Measurements from ENCODE around the gene OCSTAMP.

The OCSTAMP gene, protein sequence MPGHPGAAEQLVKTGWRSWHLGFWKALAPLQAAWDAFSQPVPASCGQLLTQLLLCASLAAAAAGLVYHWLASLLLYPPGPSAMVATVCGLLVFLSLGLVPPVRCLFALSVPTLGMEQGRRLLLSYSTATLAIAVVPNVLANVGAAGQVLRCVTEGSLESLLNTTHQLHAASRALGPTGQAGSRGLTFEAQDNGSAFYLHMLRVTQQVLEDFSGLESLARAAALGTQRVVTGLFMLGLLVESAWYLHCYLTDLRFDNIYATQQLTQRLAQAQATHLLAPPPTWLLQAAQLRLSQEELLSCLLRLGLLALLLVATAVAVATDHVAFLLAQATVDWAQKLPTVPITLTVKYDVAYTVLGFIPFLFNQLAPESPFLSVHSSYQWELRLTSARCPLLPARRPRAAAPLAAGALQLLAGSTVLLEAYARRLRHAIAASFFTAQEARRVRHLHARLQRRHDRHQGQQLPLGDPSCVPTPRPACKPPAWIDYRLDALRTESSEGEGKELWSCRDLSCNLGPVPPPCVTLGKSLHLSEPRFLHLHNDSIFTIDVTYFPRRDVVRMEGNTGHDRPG

DNA sequence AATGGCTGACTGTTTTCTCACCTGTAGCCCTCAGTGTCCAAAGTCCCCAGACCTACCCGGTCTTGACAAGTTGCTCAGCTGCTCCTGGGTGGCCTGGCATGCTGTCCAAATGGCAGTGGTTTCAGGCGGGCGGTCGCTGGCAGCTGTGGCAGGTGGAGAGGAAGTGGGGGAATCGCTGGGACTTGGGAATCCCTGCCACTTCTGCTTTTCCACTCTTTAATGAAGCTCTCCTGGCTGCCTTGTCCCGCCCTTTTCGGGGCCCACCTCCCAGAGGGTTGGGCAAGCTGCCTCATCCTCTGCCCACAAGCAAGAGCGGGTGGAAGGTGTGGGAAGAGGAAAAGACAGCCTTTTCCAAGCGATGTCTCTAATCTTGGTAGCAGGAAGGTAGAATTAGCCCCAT lies at the start of gene OCSTAMP:
TSS of gene OCSTAMP (minus strand) at position 194 of the 400 bp plus-strand sequence. CDS start at position 100, 94 bp downstream.
- no peak for DNase-seq (ENCODE audit: low read depth)

- no peak for DNase-seq (ENCODE audit: low read depth)
Observed at GRCh38 chr20:46599227-46599987, 49.0 kb upstream of the OCSTAMP start.

GRCh38 chr20:46595933-46596332 lies 45.5 kb upstream of the OCSTAMP start:
- DNase-seq (ENCODE audit: low read depth) = no peak

GRCh38 chr20:46594725-46595124 lies 44.3 kb upstream of the OCSTAMP start:
- no peak for DNase-seq (ENCODE audit: low read depth)

DNA sequence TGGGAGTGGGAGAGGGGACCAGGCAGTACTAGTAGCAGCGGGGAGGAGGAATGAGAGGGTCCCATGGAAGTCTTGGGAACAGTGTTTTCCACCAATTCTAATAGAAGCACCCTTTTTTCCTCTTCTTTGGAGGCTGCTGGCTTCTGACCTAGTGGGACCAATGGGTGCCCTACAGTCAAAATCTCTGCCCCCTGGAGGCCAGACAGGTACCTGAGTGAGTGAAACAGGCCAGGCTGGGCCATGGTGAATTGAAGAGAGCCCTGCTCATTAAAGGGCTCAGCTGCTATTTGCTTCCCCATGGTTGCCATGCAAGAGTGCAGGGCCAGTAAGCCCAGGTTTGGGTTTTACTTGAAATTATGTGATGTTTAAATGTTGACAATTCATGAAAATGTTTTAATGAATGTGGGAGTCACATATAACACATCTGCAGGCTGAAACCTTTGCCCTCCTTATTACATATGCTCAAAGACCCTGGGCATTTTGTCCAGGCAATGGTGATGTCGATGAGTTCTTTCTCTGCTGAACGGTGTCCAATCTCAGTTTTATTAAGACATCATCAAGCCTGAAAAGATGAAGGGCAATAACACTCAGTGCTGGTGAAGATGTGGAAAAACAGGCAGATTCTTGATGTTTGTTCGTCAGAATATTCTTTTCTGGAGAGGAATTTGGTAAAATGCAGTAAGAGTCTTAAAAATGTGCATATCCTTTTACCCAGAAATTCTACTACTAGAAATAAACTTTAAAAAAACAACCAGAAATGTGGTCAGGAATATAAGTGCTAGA lies 42.3 kb upstream of the OCSTAMP start:
- peak; percentile 26 for DNase-seq (ENCODE audit: low read depth)

DNA sequence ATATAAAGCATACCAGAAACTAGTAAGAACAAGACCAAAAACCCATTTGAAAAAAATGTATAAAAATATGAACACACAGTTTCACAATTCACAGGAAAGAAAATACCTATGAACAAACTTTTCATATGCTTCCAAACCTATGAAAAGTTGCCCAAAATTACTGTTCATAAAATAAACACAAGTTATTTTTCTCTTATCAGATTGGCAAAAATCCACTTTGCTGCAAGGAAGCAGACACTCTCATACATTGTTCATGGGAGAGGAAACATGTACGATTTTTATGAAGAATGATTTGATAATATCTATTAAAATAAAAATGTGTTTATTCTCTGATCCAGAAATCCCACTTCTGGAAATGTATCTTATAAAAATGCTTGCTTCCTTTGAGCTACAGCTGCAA lies 40.0 kb upstream of the OCSTAMP start:
- DNase-seq (ENCODE audit: low read depth) = no peak

GRCh38 chr20:46588532-46589511 lies 38.4 kb upstream of the OCSTAMP start:
- no peak for DNase-seq (ENCODE audit: low read depth)

DNA sequence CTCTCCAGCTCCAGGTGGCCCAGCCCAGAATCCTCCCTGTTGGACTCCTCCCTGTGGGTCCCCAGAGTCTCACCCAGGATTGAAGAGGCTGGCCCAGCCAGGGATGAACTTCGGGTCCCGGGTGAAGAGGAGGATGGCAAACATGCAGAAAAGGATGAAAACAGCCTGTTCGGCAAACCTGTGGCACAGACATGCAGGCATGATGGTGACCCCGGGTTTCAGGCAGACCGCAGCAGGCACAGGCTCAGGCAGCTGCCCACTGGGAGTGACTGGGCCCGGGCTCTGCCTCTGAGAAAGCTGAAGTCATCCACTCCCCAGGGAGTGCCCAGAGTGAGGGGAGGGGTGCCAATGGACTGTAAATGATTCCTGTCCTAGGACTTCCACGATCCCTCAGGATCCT lies 37.5 kb upstream of the OCSTAMP start:
- DNase-seq (ENCODE audit: low read depth) = no peak

- DNase-seq (ENCODE audit: low read depth) = no peak
Observed at GRCh38 chr20:46586724-46587123, 36.3 kb upstream of the OCSTAMP start.

DNA sequence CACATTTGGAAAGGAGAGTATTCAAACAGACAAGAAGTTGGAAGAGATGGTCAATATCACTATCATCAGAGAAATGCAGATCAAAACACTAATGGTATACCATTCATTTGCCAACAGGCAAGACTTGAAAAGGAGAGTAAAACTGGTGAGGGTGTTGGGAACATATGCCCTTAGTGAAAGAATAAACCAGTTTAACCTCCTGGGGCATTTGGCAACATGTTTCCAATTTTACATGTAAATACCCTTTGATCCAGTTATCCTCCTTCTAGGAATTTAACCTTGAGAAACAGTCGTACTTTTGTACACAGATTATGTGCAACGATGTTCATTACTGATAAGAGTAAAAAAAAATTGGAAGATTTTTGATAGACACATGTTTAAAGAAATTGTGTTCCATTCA lies 34.1 kb upstream of the OCSTAMP start:
- DNase-seq (ENCODE audit: low read depth) = no peak

DNA sequence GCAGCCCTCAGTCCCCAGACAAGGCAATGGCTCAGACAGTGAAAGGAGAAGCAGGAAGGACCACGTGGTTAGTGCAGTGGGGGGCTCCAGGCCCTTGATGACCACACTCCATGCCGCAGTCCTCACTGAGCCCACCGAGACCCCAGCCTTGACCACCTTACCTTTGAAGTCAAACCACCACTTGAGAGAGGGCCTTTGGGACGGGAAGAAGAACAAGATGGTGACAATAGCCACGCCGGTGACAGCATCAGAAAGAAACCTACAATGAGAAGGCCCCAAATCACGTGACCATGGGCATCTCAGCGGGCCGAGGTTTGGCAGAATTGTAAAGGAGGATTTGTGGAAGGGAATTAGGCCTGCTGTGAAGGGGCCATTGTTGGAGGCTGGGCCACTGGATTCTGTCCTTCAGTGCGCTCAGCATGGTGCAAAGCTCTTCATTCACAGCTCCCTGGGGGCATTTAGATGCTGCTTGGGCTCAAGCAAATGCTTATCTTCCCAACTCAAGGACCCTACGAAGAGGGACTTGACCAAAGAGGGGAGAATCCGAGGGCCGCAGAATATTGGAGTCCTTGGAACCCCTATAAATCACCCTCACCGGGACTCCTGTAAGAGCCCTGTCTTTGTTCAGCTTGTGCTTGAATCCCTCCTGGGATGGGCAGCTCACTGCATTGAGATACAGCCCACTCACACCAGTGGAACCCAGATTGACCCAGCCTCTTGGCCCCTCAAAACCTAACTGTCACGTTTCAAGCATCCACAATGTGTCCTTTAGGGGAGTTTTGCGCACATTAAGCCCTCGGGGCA lies 33.2 kb upstream of the OCSTAMP start:
- no peak for DNase-seq (ENCODE audit: low read depth)

GRCh38 chr20:46582648-46583047 lies 32.2 kb upstream of the OCSTAMP start:
- DNase-seq (ENCODE audit: low read depth) = no peak

GRCh38 chr20:46581391-46581790 lies 30.9 kb upstream of the OCSTAMP start:
- DNase-seq (ENCODE audit: low read depth) = no peak

DNA sequence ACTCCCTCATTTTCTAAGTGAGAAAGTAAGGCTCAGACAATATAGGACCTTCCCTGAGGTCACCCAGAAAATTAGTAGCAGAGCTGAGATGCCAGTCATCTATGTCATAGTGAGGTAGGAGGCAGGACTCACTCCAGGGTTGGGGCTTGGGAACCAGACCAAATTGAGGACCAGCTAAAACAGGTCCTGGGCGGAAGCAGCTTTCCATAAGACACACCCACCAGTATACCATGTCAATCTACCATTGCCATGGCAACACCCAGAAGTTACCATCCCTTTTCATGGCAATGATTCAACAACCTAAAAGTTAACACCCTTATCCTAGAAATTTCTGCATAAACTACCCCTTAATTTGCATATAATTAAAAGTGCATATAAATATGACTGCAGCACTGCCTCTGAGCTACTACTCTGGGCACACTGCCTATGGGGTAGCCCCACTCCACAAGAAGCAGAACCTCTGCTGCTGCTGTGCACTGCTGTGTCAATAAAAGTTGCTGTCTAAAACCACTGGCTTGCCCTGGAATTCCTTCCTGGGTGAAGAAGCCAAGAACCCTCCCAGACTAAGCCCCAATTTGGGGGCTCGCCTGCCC lies 30.3 kb upstream of the OCSTAMP start:
- DNase-seq (ENCODE audit: low read depth) = no peak

GRCh38 chr20:46578745-46579144 lies 28.3 kb upstream of the OCSTAMP start:
- no peak for DNase-seq (ENCODE audit: low read depth)

GRCh38 chr20:46576774-46577395 lies 26.4 kb upstream of the OCSTAMP start:
- no peak for DNase-seq (ENCODE audit: low read depth)

DNA sequence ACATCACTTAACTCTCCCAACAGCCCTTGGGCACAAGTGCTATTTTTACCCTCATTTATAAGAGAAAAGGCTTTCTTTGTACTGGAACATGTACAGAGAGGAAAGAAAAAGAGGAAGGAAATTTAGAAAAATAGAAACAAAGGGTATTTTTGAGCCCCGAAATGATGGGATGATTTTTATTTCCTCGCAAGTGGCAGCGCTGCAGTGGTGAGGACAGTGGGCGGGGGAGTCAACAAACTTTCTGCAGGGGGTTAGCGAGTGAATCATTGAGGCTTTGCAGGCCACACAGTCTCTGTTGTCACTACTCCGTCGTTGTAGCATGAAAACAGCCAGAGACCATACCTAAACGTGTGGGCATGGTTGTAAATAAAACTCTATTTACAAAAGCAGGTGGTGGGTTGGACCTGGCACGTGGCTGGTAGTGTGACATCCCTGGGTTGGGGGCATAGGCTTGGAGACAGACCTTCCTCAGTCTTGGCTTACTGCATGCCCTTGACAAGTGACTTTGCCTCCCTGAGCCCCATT lies 25.5 kb upstream of the OCSTAMP start:
- no peak for DNase-seq (ENCODE audit: low read depth)

- DNase-seq (ENCODE audit: low read depth) = no peak
Observed at GRCh38 chr20:46575394-46575793, 24.9 kb upstream of the OCSTAMP start.
